ENCODE data around the gene LRRC56.

DNA sequence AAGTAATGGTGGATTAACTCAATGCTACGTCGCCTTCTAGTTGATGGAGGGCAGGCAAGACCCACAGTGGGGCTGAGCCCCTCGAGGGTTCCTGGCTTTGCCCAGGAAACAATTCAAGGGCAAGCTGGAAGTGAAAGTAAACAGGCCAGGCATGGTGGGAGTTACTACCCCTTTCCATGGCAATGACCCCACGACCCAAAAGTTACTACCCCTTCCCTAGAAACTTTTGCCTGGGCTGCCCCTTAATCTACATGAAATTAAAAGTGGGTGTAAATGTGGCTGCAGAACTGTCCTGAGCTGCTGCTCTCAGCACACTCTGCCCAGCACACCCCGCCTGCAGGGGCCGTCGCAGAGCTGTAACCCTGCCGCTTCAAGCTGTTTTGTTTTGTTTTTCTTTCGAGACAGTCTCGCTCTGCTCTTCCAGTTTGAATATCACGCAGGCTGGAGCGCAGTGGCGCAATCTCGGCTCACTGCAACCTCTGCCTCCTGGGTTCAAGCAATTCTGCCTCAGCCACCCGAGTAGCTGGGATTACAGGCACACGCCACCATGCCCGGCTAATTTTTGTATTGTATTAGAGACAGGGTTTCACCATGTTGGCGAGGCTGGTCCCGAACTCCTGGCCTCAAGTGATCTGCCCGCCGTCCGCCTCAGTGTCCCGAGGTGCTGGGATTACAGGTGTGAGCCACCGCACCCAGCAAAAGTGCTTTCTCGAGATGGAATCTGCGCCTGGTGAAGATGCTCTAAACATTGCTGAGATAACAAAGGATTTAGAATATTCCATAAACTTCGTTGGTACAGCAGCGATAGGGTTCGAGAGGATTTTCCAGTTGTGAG is 24.3 kb upstream of the LRRC56 start:
- no peak for TF ChIP-seq EZH2phosphoT487 (IDR thresholded peaks at IDR 0.05; ENCODE audit: insufficient read depth, low read depth)
- TF ChIP-seq EZH2 (IDR thresholded peaks at IDR 0.05; ENCODE audit: insufficient read depth, poor library complexity, severe bottlenecking): no peak
